K562 (cell line): ENCODE measurements around the gene TMEM218. TPM values are rescaled to one million over a fixed set of nuclear protein-coding genes. Genes with fewer than 3 reads are reported as not detected.

Experiments used
- ATAC-seq: fragments of 200-7000 bp; cut with Tn5 transposase; 3 replicates; pipeline ENCODE4 v1.9.1; 2020; ENCODE audit warnings: moderate library complexity
- BruUV-seq: library from RNA; stranded (reverse); fragments of 400-500 nt; replicated peaks from 2 replicates; lab custom pipeline; 2021; lab: Mats Ljungman, UMichigan
- CTCF ChIA-PET: fragments of 300-600 bp; formaldehyde crosslinking; extraction: SDS; loops from one replicate; lab custom pipeline; 2021; ENCODE audit warnings: low intra/inter-chr PET ratio; lab: Yijun Ruan, JAX
- POLR2A ChIA-PET: fragments of 300-600, 350-650 bp; sonication (Branson Sonifier 250); formaldehyde crosslinking; extraction: SDS; loops from one replicate; lab custom pipeline; 2021; ENCODE audit warnings: antibody characterized with exemption, inconsistent platforms; lab: Yijun Ruan, JAX
- DNase-seq, 4 experiments: peaks; one replicate each; pipeline versions ENCODE4 v3.0.0 to v3.0.0-alpha.2; 2011 to 2018; ENCODE audit warnings: low spot score in 3 of 4, mixed read lengths in 3 of 4; ENCODE audit errors: extremely low read depth in 1 of 4
- FAIRE-seq: peaks from 2 replicates; lab custom pipeline; 2011; peaks lifted over from hg19 to GRCh38; lab: Jason Lieb, UNC
- H2AFZ ChIP-seq: 2 replicates; pipeline ENCODE4 v1.6.0; 2011; ENCODE audit warnings: low read depth, low read length, control low read depth, inconsistent platforms
- H3K27ac ChIP-seq: fragments of 200-600 bp; 3 replicates; pipeline ENCODE4 v1.8.0; 2011; ENCODE audit warnings: low read depth, mild to moderate bottlenecking, control low read depth, inconsistent platforms, low read length, moderate library complexity, mixed read lengths; ENCODE audit errors: extremely low read depth
- H3K27me3 ChIP-seq, 2 experiments: fragments of 300-600 bp in 1 of 2; 2 replicates in 1 of 2; 3 replicates in 1 of 2; pipeline versions ENCODE4 v1.6.0 to v1.8.0; 2011; ENCODE audit warnings: inconsistent platforms in 2 of 2, low read length in 2 of 2, mild to moderate bottlenecking in 1 of 2, mixed read lengths in 1 of 2, moderate library complexity in 1 of 2; ENCODE audit not compliant: control insufficient read depth in 2 of 2, insufficient read depth in 2 of 2
- H3K36me3 ChIP-seq: fragments of 300-600 bp; 3 replicates; pipeline ENCODE4 v1.8.0; 2011; ENCODE audit warnings: mild to moderate bottlenecking, low read length, inconsistent platforms; ENCODE audit not compliant: control insufficient read depth, insufficient read depth
- H3K4me1 ChIP-seq, 2 experiments: fragments of 200-600 bp in 1 of 2; replicated peaks in 1 of 2; 2 replicates in 1 of 2; 3 replicates in 1 of 2; pipeline versions ENCODE4 v1.5.1 to v1.8.0; 2011; ENCODE audit warnings: inconsistent platforms in 2 of 2, low read length in 2 of 2, mild to moderate bottlenecking in 1 of 2, mixed read lengths in 1 of 2, moderate library complexity in 1 of 2; ENCODE audit not compliant: control insufficient read depth in 2 of 2, insufficient read depth in 2 of 2
- H3K4me2 ChIP-seq: 2 replicates; pipeline ENCODE4 v1.6.1; 2011; ENCODE audit warnings: low read length, control low read depth, inconsistent platforms, mixed read lengths; ENCODE audit not compliant: insufficient read depth
- H3K4me3 ChIP-seq: fragments of 200-600 bp; sonication (generic), shearing (Covaris generic); 2 replicates; pipeline ENCODE4 v1.5.1; 2016; ENCODE audit warnings: control low read depth, inconsistent platforms
- H3K79me2 ChIP-seq: fragments of 200-600 bp; 3 replicates; pipeline ENCODE4 v1.8.0; 2011; ENCODE audit warnings: low read length, inconsistent platforms; ENCODE audit not compliant: control insufficient read depth, insufficient read depth
- H3K9ac ChIP-seq, 2 experiments: 2 replicates each; pipeline versions ENCODE4 v1.6.0 to v1.6.1; 2011; ENCODE audit warnings: low read depth in 2 of 2, low read length in 2 of 2, control low read depth in 1 of 2, inconsistent platforms in 1 of 2, mild to moderate bottlenecking in 1 of 2, mixed read lengths in 1 of 2; ENCODE audit not compliant: insufficient read depth in 1 of 2
- H3K9me1 ChIP-seq: one replicate; pipeline ENCODE4 v1.6.0; 2011; ENCODE audit warnings: inconsistent platforms, mild to moderate bottlenecking, low read length, moderate library complexity; ENCODE audit not compliant: control insufficient read depth, insufficient read depth
- H3K9me3 ChIP-seq: replicated peaks from 2 replicates; pipeline ENCODE4 v1.5.1; 2011; ENCODE audit warnings: low read depth, low read length, inconsistent platforms; ENCODE audit not compliant: control insufficient read depth, insufficient read depth
- H4K20me1 ChIP-seq: replicated peaks from 2 replicates; pipeline ENCODE4 v1.6.1; 2011; ENCODE audit warnings: low read length, inconsistent platforms, mixed read lengths; ENCODE audit not compliant: control insufficient read depth, insufficient read depth
- ATF6 ChIP-seq: sonication (generic); formaldehyde crosslinking; IDR thresholded peaks from 2 replicates; pipeline ENCODE4 v1.4.0; 2020; ENCODE audit warnings: mild to moderate bottlenecking, missing genetic modification reagents
- CGGBP1 ChIP-seq: fragments of 250-450 bp; sonication (Bioruptor Pico); IDR thresholded peaks from 2 replicates; pipeline ENCODE4 v1.9.0; 2021; ENCODE audit warnings: mild to moderate bottlenecking
- CREB1 ChIP-seq, 2 experiments: sonication (generic) in 1 of 2; formaldehyde crosslinking in 1 of 2; IDR thresholded peaks; 2 replicates each; pipeline versions ENCODE4 v1.6.1 to v1.8.0; 2012 to 2022; ENCODE audit warnings: inconsistent platforms in 1 of 2, mild to moderate bottlenecking in 1 of 2, missing genetic modification reagents in 1 of 2, moderate library complexity in 1 of 2
- DDX20 ChIP-seq: fragments of 450-650 bp; IDR thresholded peaks from 2 replicates; pipeline ENCODE4 v1.6.1; 2016; ENCODE audit warnings: missing genetic modification characterization, low read depth, mild to moderate bottlenecking, missing compliant biosample characterization, moderate library complexity
- E2F8 ChIP-seq: fragments of 450-650 bp; IDR thresholded peaks from 2 replicates; pipeline ENCODE4 v1.7.1; 2018; ENCODE audit warnings: mild to moderate bottlenecking, low read depth; ENCODE audit not compliant: partially characterized antibody
- PHF8 ChIP-seq: fragments of 200-600 bp; sonication (generic); IDR thresholded peaks from 2 replicates; pipeline ENCODE4 v1.6.1; 2012; ENCODE audit warnings: mixed run types, mild to moderate bottlenecking, inconsistent platforms, low read length, moderate library complexity, borderline replicate concordance
- POU5F1 ChIP-seq: fragments of 150-350 bp; IDR thresholded peaks from 2 replicates; pipeline ENCODE4 v1.6.1; 2014; ENCODE audit warnings: borderline replicate concordance, low read length, low read depth, mild to moderate bottlenecking; ENCODE audit not compliant: partially characterized antibody
- SRF ChIP-seq, 2 experiments: fragments of 250-450, 450-650 bp in 1 of 2; sonication (Bioruptor Pico) in 1 of 2; sonication (generic) in 1 of 2; formaldehyde crosslinking; IDR thresholded peaks; 2 replicates each; pipeline versions ENCODE4 v1.5.0 to v1.5.1; 2020 to 2022; ENCODE audit warnings: mild to moderate bottlenecking in 1 of 2, missing genetic modification reagents in 1 of 2
- TCFL5 ChIP-seq: fragments of 250-450 bp; sonication (Bioruptor Pico); conservative IDR thresholded peaks from 2 replicates; pipeline ENCODE4 v1.6.1; 2021; ENCODE audit warnings: mild to moderate bottlenecking, moderate library complexity, matching md5 sums
- XRCC5 ChIP-seq: fragments of 200-400 bp; formaldehyde crosslinking; IDR thresholded peaks from 2 replicates; pipeline ENCODE4 v1.6.1; 2017; ENCODE audit warnings: low read depth, mild to moderate bottlenecking, low read length
- WGBS: fragments of 100-300 bp; shearing (Covaris generic); methylation state at CpG from one replicate; pipeline ENCODE4 v1.1.6; 2016; ENCODE audit warnings: low coverage, mixed read lengths; ENCODE audit not compliant: insufficient coverage; ENCODE audit errors: missing lambda C conversion rate; 5-methylcytosine and 5-hydroxymethylcytosine counted together
- in situ Hi-C: fragments of 300-500 bp; cut with MboI; formaldehyde crosslinking; loops from 4 replicates; pipeline ENCODE4 v1.15.0; 2018; ENCODE audit warnings: inconsistent platforms, mixed read lengths
- intact Hi-C: fragments of 100-400 bp; cut with micrococcal nuclease; formaldehyde crosslinking; loops from 2 replicates; pipeline ENCODE4 v1.14.2; 2022
- polyA plus RNA-seq, 8 experiments: library from polyadenylated mRNA; depleted of rRNA in 4 of 8; stranded (reverse) in 5 of 8; unstranded in 3 of 8; fragments of >200 nt; fragmentation: Nextera tagmentation in 2 of 8; fragmentation: Illumina TruSeq in 1 of 8; extraction: Ambion mirVana in 2 of 8; extraction: Trizol in 1 of 8; gene quantifications; 2 replicates each; pipeline versions ENCODE4 v1.2.1 to v1.2.3, GENCODE V29; 2011 to 2014; ENCODE audit warnings: inconsistent platforms in 1 of 8, missing spikeins in 1 of 8
- total RNA-seq, 7 experiments: library from RNA; depleted of rRNA in 6 of 7; stranded (reverse); fragments of >200 nt in 6 of 7; fragmentation: Illumina TruSeq in 2 of 7; extraction: Trizol in 2 of 7; gene quantifications; 2 replicates each; pipeline versions ENCODE4 v1.2.1 to v1.2.3, GENCODE V29; 2011 to 2021; ENCODE audit warnings: low replicate concordance in 1 of 7
- TF ChIP-seq, protein P1 (sequence below): sonication (generic); formaldehyde crosslinking; IDR thresholded peaks from 2 replicates; pipeline ENCODE4 v1.8.0; 2022; ENCODE audit warnings: missing genetic modification reagents, mild to moderate bottlenecking, borderline replicate concordance

Gene TMEM218
- total and polyA plus RNA-seq, 9 of the 15 experiments (the other 6 are each of a cell fraction or from before 2014, with no cell fraction given) = 13.4 to 32.2 (median 25.4) TPM

GRCh38 chr11:125148011-125148410 lies 36.6 kb upstream of the TMEM218 start (continued):
- no peak for TF ChIP-seq TCFL5
- no peak for TF ChIP-seq SRF (CRISPR knock-in tag; IDR thresholded peaks at IDR 0.05)
- TF ChIP-seq CGGBP1 = no peak

- no peaks in the 10 kb centered on the region for H3K79me2 ChIP-seq
- H3K9ac ChIP-seq = no peak overlapping the region
- no peaks in the 10 kb centered on the region for H4K20me1 ChIP-seq
- peaks cover 22 to 38% of the 10 kb centered on the region in 2 experiments for H3K27me3 ChIP-seq
- no peak overlapping the region for H3K4me3 ChIP-seq
- 3% methylated on average over 6 of the region's 6 CpGs for WGBS
- ATAC-seq (no peak), DNase-seq (no peak), FAIRE-seq (no peak)
- H3K9me3 ChIP-seq = no peaks in the 10 kb centered on the region
- no TSS peak for BruUV-seq
- no peaks in the 10 kb centered on the region for H3K36me3 ChIP-seq
- H3K9me1 ChIP-seq = no peaks in the 10 kb centered on the region
- H3K4me2 ChIP-seq = no peak overlapping the region
- intact Hi-C loops (no loop called here), in situ Hi-C loops (no loop called here)
- no peak overlapping the region for H2AFZ ChIP-seq
- ChIA-PET CTCF (no interaction called here), POLR2A (no interaction called here)
- H3K4me1 ChIP-seq = peaks cover 0 to under 1% of the 10 kb centered on the region in 2 experiments; a peak in 1 of 5 replicates
- H3K27ac ChIP-seq = no peak overlapping the region
- no peak for TF ChIP-seq ATF6 (CRISPR knock-in tag)
- no peak for TF ChIP-seq E2F8
- no peak for TF ChIP-seq PHF8
- no peak for TF ChIP-seq CREB1 (IDR thresholded peaks at IDR 0.05)
- no peak for TF ChIP-seq CREB1 (CRISPR knock-in tag; IDR thresholded peaks at IDR 0.05)
- no peak for TF ChIP-seq XRCC5
- TF ChIP-seq DDX20 (tag) = no peak
- TF ChIP-seq, protein P1, sequence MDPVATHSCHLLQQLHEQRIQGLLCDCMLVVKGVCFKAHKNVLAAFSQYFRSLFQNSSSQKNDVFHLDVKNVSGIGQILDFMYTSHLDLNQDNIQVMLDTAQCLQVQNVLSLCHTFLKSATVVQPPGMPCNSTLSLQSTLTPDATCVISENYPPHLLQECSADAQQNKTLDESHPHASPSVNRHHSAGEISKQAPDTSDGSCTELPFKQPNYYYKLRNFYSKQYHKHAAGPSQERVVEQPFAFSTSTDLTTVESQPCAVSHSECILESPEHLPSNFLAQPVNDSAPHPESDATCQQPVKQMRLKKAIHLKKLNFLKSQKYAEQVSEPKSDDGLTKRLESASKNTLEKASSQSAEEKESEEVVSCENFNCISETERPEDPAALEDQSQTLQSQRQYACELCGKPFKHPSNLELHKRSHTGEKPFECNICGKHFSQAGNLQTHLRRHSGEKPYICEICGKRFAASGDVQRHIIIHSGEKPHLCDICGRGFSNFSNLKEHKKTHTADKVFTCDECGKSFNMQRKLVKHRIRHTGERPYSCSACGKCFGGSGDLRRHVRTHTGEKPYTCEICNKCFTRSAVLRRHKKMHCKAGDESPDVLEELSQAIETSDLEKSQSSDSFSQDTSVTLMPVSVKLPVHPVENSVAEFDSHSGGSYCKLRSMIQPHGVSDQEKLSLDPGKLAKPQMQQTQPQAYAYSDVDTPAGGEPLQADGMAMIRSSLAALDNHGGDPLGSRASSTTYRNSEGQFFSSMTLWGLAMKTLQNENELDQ (CRISPR knock-in tag) = no peak
- no peak for TF ChIP-seq POU5F1
Measured at GRCh38 chr11:125147280-125147679, 35.9 kb upstream of the TMEM218 start.
